GM20000 (cell line): ENCODE measurements around the gene EWSR1.

Experiments
- DNase-seq: peaks from one replicate; pipeline ENCODE4 v3.0.0; 2012; ENCODE audit warnings: low spot score
- TF ChIP-seq, protein P1 (sequence below): IDR thresholded peaks from 2 replicates; pipeline ENCODE4 v1.5.1; 2012; ENCODE audit warnings: mild to moderate bottlenecking, control low read depth; ENCODE audit errors: extremely low read depth, missing control alignments

The EWSR1 gene

DNA sequence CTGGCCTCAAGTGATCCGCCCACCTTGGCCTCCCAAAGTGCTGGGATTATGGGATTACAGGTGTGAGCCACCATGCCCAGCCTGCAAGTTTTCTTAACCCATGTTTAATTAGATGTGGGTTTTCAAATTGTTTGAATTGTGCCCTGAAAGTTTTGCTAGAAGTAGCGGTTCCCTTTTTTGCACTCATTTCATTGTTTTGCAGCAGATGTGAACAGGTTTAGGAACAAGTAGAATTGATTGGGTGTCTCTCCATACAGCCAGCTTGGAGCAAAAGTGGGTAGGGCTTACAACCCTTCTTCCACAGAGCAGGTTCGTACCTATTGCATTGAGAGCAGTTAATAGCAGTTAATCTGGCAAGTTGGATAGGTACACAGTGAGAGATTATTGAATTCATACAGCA, 16.1 kb downstream of the EWSR1 start:
- TF ChIP-seq, protein P1, sequence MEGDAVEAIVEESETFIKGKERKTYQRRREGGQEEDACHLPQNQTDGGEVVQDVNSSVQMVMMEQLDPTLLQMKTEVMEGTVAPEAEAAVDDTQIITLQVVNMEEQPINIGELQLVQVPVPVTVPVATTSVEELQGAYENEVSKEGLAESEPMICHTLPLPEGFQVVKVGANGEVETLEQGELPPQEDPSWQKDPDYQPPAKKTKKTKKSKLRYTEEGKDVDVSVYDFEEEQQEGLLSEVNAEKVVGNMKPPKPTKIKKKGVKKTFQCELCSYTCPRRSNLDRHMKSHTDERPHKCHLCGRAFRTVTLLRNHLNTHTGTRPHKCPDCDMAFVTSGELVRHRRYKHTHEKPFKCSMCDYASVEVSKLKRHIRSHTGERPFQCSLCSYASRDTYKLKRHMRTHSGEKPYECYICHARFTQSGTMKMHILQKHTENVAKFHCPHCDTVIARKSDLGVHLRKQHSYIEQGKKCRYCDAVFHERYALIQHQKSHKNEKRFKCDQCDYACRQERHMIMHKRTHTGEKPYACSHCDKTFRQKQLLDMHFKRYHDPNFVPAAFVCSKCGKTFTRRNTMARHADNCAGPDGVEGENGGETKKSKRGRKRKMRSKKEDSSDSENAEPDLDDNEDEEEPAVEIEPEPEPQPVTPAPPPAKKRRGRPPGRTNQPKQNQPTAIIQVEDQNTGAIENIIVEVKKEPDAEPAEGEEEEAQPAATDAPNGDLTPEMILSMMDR, result no peak
- DNase-seq, result no peak

DNA sequence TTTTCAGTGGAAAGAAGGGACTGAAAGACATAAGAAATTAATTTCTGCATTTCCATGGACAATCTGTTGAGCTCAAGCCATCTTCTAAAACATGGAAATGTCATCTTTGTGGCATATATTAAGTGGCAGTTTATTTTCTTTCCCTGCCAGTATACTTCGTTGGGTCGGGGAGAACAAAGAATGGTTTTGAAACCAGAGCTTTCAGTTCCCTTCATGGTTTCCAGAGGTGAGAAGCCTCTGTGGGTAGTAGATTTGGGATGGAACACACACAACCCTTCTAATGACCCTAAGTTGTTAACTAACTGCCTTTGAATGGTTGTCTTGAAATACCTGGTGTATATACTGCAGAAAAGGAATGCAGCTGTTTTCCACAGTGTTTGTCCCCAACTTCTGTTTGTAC, 20.8 kb downstream of the EWSR1 start:
- TF ChIP-seq, protein P1, result no peak
- no peak for DNase-seq

DNA sequence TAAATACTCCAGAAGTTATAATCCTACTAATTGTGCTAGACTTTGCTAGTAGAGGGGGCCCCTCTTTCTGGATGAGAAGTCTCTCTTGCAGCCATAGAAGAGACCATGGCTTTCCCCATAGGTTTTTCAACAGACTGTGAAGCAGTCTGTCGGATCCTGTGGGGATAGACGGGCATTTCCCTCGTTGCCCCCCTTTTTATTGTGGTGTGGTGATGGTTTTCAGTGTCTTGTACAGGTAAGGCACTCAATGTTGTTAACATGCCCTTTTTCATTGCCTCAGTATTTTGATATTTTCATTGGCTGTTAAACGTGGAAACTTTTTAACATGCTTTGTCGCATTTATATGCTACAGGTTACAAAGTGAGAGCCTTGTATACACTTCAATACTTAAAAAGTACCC, 22.0 kb downstream of the EWSR1 start:
- TF ChIP-seq, protein P1, result no peak
- DNase-seq, result no peak

DNA sequence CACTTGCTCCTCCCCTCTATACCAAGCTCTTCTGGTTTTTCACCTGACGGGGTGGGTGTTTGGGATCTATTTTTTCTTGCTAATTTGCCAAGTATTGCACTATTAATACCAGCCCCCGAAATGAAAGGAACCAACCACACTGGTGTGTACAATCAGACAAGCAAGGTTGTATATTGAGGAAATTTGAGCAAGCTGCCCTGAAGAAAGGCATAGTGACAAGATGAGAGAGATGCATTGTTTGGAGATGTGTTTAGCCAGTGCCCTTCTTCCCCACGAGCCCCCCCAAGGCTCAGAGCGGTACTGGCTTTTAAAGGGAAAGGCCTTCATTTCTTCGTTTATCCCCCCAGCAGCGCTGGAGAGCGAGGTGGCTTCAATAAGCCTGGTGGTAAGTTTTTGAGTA, 23.1 kb downstream of the EWSR1 start:
- TF ChIP-seq, protein P1, result no peak
- no peak for DNase-seq

DNA sequence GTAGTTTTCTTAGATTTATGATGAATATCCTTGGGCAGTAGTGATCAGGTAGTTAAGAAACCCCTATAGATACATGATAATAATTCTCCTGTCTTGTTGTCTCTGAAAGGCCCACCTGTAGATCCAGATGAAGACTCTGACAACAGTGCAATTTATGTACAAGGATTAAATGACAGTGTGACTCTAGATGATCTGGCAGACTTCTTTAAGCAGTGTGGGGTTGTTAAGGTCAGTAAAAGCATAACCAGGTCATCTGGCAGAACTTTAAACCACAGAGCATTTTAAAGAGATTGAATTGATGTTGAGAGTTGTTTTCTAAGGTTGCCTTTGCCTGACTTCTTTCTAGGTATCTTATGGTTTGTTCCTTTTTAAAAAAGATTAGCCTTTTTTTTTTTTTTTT, 24.3 kb downstream of the EWSR1 start:
- TF ChIP-seq, protein P1, result no peak
- DNase-seq, result no peak

DNA sequence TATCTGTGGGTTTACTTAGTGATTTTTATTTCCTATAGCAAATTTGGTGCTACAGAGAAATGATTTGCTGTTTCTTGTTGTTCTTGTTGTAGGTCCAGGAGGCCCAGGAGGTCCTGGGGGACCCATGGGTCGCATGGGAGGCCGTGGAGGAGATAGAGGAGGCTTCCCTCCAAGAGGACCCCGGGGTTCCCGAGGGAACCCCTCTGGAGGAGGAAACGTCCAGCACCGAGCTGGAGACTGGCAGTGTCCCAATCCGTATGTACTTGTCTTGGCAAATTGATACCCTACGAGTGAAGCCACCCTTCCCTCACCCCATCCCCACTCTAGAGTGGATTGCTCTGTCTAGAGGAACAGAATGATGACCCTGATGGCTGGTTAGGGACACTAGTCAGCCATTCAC, 30.6 kb downstream of the EWSR1 start:
- TF ChIP-seq, protein P1, result no peak
- DNase-seq, result no peak

DNA sequence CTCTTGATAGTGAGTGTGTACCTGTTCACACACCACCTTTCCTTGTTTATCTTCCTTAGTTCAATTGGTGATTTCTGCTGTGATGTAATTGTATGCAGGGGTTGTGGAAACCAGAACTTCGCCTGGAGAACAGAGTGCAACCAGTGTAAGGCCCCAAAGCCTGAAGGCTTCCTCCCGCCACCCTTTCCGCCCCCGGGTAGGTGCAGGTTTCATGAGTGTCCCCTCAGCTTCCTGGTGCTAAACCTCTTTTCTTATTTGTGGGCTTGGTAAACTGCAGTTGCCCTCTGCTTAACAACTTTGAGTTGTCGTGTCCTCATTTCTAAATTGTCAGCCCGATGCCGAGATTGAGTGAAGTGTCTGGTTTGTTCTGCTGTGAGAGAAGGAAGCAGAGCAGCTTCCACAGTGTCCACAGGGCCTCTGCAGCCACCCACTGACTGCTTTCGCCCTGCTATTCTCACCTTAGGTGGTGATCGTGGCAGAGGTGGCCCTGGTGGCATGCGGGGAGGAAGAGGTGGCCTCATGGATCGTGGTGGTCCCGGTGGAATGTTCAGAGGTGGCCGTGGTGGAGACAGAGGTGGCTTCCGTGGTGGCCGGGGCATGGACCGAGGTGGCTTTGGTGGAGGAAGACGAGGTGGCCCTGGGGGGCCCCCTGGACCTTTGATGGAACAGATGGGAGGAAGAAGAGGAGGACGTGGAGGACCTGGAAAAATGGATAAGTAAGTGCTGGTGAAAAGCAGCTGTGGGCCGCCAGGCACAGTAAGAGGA, 31.2 kb downstream of the EWSR1 start:
- no peak for DNase-seq
- TF ChIP-seq, protein P1, result no peak
